GM21619 (cell line): ENCODE measurements around the gene PTGR2.
"Not testable (repeated sequence)": the region's sequence is repeated elsewhere in the genome, so short reads cannot be mapped to it uniquely, and the experiment has no call there.

Experiments
- ATAC-seq: cut with Tn5 transposase; IDR thresholded peaks from one replicate; pipeline ENCODE4 v1.9.1; 2021; ENCODE audit not compliant: unreplicated experiment

PTGR2 gene

DNA sequence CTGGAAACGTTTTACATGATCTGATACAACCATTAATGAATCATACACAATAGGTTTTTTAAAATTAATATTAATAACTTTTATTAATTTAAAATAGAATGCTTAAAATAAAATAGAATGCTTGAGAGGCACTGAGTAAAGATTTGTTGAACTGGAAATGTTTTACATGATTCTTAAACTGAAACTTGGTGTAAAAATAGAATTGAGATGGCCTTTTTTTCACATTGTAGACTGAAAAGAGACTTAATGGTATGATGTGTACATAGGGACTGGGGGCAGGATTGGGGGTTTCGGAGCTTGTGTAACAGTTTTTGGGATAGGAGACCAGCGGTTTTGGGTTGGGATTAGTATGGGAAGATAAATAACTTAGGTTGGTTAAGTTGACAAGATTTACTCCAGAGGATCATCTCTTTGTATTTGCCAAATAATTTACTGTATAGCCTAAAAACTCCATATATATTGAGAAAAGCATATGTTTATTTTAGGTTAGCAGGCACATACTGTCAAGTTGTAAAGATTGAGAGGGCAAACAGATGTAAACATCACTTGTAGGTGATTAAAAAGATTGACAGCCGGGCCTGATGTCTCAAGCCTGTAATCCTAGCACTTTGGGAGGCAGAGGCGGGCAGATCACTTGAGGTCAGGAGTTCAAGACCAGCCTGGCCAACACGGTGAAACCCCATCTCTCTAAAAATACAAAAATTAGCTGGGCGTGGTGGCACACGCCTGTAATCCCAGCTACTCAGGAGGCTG, 33.0 kb downstream of the PTGR2 start:
- no peak for ATAC-seq

DNA sequence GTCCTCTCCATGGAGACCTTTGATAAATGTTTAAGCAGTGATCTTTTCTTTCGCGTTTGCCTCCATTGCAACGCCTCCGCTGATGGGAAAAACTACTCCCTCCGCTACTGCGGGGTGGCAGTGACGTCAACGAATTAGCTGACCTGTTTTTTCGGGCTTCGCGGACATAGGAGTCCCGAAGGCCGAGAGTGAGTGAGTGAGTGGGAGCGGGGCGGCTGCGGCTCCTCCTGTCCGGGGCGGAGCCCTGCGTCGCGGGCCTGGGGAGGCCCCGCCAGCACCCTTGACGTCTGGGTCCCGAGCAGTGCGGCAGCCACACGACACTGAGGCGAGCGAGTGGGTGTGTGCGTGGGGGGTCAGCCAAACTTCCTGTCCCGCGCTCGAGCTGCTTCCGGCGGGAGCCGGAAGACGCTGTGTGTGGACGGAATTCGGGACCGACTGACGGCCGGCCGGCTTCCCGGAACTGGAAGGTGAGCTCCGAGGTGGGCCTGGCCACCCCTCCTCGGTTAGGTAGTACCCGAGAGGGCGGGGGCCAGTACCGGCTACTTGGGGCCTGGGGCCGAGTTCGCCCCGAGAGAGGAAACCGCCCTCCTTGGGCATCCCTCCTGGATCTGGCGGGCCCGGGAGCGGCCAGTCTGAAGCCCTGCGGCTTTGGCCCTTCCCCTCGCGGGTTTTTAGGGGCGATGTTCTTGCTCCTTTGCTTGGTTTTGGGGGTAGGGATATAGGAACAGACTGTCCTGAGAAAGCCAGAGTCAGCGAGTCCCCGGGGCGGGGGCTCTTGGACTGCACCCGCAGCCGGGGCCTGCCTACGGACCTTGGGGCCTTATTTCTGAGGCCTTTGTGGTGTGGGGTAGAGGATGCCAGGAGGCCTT, 35.1 kb downstream of the PTGR2 start, which contains the start of gene ZNF410:
ZNF410 (plus strand) TSS at position 411 of the 869 bp plus-strand sequence. CDS start 5,317 bp downstream, outside the sequence.
- peak; percentile 95 for ATAC-seq

DNA sequence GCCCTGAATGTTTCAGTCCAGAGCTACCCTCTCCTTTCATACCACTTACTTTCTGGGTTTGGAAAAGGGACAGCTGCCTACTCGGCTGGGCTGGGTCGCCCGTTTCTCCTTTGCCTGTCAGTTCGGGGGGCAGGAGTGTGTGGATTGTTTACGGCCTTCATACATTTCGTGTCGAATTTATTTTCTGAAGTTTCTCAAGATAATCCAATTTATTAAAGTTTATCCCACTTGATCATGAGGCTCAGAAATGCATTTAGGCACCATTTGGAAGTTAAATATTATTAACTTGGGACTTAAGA, 35.6 kb downstream of the PTGR2 start:
- ATAC-seq, result no peak

DNA sequence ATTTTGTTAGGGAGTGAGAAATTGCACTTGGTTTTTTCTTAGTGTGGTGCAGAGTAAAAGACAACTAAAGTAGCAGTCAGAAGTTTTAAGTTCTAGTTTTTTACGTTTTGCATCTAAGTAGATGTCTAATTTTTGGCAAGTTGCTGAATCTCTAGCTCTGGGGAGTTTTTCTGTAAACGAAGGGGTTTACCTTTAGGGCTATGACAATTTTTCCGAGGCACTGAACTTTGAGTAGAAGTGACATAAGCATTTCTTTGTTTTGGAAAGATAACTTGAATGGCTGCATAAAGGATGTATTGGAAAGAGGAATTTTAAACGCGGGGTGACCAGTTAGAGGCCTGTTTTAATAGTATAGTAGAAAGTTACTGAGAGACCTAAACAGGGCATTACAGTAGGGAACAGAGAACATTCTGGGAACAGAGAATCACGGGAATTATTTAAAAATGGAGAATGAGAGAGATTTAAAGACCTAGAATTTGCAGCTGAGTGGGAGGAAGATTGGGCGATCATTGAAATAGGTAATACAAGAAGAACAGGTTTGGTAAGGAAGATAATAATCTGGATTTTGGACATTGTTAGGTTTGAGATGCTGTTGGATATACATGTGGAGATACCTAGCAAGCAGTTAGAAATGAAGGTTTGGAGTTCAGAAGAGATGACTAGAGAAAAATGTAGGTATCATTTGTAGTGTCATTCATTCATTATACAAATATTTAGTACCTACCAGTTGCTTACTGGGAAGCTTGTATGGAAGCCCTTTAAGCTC, 36.2 kb downstream of the PTGR2 start:
- ATAC-seq, result no peak

DNA sequence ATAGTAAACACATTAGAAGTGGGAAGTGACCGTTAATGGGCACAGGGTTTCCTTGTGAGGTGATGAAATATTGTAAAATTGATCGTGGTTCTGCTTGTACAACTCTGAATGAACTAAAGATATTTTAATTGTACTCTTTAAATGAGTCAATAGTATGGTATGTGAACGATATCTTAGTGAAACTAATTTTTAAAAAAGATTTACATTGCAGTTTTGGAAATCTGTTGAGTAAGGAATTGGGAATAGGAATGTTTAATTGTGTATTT, 36.8 kb downstream of the PTGR2 start:
- ATAC-seq, result no peak

DNA sequence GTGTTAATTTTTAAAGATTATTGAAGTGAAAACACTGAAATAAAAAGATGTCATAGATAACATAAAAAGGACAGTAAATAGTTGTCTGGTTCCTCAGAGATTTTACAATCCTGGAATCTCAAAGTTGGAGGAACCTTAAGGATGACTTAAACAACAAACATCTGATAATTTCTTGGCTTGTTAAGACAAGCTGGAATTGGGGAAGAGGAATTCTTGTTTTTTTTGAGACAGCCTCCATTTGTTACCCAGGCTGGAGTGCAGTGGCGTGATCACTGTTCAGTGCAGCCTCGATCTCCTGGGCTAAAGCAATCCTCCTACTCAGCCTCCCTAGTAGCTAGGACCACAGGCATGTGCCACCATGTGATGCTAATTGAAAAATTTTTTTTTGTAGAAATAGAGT, 37.3 kb downstream of the PTGR2 start:
- ATAC-seq, result no peak

DNA sequence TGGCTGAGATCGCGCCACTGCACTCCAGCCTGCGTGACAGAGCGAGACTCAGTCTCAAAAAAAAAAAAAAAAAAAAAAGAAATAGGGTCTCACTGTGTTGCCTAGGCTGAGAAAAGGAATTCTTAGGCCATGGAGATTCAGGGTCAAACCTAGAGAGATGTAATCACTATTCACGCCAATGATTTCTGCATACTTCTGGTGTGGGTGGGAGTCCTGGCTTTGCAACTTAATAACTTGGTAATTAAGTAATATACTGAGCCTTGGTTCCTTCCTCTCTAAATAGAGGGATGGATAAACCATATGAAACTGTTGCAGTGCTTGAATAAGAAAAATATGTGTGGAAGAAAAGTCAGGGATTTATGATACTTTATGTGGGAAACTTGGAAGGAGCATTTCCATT, 37.7 kb downstream of the PTGR2 start:
- no peak for ATAC-seq

DNA sequence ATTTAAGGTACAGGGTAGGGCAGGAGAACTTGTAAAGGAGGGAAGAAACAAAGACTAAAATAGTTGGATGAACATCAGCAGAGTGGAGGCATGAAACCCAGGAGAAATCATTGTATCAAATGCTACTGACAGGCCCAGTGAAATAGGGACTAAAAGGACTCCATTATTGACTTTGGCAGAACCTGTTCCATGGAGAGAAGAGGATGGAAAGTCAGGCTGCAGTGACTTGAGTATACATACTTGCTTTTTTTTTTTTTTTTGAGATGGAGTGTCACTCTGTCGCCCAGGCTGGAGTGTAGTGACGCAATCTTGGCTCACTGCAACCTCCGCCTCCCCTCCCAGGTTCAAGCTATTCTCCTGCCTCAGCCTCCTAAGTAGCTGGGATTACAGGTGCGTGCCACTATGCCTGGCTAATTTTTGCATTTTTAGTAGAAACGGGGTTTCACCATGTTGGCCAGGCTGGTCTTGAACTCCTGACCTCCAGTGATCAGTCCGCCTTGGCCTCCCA, 42.6 kb downstream of the PTGR2 start:
- not testable (repeated sequence) for ATAC-seq

DNA sequence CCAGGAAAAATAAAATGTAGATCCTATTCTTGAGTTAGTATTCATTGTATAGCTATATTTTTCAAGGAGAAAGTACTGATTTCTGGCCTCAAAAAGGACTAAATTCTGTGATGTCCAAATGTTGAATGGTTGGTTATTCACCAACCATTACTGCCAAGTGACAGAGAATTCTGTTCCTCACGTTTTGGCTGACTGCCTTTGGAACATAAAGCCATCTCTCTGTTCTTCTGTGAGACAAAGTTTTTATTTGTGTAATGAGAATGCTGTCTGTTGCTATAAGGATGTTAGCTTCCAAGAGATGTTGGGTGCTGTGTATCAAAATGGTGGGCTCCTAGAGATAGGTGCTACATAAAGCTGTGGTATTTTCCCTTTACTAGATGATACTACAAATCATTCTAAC, 44.3 kb downstream of the PTGR2 start:
- no peak for ATAC-seq

DNA sequence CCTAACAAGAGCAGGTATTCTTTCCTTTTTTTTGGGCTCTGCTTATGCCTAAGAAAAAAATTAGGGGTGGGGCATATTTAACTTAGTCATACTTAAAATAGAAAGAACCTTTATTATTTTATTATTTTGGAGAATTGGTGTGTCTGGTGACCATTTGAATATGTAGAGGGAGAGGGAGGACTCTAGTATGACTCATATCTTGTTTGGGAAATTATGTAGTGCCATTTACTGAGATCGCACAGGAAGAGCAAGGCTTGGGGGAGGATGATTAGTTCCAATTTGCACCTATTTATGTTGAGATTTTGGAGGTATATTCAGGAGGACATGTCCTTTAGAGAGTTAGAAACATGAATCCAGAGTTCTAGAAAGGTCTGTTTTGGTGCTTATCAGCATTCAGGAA, 44.9 kb downstream of the PTGR2 start:
- no peak for ATAC-seq

DNA sequence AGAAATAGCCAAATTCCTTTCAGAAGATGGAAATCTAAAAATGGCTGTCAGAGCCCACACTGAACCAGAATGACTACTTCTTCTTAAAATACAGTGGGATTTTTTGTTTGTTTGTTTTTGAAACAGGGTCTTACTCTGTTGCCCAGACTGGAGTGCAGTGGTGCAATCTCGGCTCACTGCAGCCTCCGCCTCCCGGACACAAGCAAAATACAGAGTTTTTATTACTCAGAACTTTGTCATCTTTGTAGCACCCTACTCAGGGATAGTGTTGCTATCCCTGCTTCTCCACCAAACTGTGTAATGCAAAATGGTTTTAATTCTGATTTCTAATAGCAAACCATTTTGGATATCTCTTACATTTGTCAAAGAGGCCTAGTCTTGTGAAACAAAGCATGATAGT, 51.4 kb downstream of the PTGR2 start:
- ATAC-seq, result no peak

DNA sequence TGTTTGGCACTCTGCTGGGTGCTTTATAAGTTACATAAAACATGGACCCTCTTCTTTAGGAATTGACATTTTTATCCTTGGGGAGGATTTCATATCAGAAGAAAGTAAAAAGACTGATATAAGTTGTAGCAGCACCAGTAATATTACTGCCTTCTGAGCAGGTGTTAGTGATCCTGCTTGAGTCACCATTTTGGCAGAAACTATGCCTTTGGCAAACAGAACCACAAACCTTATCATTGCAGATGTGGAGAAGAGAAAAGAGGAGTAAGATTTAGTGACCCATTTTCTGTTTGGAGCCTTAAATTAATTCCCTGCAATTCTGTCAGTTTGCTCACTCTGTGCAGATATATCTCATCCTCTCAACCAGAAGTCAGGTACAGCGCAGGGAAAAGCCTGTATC, 58.0 kb downstream of the PTGR2 start:
- no peak for ATAC-seq

DNA sequence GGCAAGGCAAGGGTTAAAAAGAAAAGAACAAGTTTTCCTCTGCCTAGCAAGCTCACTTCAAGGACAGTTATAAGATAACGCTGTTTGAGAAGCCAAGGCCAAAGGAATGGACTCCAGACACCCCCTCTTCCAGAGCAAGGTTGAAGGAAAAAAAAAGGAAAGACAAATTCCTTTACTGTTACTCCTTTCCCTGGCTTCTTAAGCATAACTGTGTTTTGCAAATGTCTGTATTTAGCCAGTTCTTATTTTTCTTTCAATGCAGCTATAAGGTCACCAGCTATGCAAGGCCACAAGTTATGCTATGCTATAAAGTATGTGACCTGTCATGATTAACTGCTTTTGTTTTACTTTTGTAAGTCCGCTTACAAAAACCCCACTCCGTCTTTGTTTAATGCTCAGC, 61.6 kb downstream of the PTGR2 start:
- no peak for ATAC-seq

DNA sequence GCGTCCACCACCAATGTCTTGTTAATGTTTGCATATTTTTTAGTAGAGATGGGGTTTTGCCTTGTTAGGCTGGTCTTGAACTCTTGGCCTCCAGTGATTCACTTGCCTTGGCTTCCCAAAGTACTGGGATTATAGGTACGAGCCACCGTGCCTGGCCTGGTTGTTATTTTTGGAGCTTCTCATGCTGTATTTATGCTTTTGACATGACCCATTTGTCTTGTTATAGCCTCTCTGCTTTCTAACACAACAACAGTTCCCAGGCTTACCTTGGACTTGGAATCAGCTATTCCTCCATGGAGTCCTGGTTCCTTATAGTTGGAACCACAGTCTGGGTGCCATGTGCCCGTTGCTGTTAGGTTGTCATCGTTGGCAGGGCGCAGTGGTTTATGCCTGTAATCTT, 64.7 kb downstream of the PTGR2 start:
- ATAC-seq, result no peak

DNA sequence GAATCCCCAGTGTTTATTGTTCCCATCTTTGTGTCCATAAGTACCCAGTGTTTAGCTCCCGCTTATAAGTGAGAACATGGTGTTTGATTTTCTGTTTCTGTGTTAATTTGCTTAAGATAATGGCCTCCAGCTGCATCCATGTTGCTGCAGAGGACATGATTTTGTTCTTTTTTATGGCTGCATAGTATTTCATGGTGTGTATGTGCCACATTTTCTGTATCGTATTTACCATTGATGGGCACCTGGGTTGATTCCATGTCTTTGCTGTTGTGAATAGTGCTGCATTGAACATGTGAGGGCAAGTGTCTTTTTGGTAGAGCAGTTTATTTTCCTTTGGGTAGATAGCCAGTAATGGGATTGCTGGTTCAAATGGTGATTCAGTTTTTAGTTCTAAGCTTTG, 67.8 kb downstream of the PTGR2 start:
- not testable (repeated sequence) for ATAC-seq

DNA sequence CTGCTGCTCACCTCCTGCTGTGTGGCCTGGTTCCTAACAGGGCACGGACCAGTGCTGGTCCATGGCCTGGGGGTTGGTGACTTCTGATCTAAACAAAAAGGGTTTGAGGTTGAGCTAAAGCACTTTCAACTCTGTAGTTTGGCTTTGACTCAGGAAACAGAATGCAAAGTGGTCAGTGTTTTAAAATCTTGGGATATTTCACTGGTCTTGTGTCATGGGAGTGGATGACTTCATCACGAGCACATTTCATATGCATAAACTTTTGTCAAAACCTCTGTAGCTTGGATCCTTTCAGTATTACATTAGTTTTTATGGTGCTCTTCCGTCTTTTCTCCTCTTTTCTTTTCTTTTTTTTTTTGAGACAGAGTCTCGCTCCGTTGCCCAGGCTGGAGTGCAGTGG, 72.7 kb downstream of the PTGR2 start:
- no peak for ATAC-seq
